GF-D8 (cell line): ENCODE results near the gene SOX4.

Experiments
- DNase-seq: peaks from one replicate; lab custom pipeline; 2025; lab: John Stamatoyannopoulos, UW

The SOX4 gene

DNA sequence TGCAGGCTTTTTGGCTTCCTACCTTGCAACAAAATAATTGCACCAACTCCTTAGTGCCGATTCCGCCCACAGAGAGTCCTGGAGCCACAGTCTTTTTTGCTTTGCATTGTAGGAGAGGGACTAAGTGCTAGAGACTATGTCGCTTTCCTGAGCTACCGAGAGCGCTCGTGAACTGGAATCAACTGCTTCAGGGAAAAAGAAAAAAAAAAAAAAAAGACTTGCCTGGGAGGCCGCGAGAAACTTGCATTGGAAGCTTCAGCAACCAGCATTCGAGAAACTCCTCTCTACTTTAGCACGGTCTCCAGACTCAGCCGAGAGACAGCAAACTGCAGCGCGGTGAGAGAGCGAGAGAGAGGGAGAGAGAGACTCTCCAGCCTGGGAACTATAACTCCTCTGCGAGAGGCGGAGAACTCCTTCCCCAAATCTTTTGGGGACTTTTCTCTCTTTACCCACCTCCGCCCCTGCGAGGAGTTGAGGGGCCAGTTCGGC, 420 bp downstream of the SOX4 start:
- peak; percentile 39 for DNase-seq

DNA sequence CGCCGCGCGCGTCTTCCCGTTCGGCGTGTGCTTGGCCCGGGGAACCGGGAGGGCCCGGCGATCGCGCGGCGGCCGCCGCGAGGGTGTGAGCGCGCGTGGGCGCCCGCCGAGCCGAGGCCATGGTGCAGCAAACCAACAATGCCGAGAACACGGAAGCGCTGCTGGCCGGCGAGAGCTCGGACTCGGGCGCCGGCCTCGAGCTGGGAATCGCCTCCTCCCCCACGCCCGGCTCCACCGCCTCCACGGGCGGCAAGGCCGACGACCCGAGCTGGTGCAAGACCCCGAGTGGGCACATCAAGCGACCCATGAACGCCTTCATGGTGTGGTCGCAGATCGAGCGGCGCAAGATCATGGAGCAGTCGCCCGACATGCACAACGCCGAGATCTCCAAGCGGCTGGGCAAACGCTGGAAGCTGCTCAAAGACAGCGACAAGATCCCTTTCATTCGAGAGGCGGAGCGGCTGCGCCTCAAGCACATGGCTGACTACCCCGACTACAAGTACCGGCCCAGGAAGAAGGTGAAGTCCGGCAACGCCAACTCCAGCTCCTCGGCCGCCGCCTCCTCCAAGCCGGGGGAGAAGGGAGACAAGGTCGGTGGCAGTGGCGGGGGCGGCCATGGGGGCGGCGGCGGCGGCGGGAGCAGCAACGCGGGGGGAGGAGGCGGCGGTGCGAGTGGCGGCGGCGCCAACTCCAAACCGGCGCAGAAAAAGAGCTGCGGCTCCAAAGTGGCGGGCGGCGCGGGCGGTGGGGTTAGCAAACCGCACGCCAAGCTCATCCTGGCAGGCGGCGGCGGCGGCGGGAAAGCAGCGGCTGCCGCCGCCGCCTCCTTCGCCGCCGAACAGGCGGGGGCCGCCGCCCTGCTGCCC, 1.1 kb downstream of the SOX4 start:
- no peak for DNase-seq

DNA sequence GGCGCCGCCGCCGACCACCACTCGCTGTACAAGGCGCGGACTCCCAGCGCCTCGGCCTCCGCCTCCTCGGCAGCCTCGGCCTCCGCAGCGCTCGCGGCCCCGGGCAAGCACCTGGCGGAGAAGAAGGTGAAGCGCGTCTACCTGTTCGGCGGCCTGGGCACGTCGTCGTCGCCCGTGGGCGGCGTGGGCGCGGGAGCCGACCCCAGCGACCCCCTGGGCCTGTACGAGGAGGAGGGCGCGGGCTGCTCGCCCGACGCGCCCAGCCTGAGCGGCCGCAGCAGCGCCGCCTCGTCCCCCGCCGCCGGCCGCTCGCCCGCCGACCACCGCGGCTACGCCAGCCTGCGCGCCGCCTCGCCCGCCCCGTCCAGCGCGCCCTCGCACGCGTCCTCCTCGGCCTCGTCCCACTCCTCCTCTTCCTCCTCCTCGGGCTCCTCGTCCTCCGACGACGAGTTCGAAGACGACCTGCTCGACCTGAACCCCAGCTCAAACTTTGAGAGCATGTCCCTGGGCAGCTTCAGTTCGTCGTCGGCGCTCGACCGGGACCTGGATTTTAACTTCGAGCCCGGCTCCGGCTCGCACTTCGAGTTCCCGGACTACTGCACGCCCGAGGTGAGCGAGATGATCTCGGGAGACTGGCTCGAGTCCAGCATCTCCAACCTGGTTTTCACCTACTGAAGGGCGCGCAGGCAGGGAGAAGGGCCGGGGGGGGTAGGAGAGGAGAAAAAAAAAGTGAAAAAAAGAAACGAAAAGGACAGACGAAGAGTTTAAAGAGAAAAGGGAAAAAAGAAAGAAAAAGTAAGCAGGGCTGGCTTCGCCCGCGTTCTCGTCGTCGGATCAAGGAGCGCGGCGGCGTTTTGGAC, 2.0 kb downstream of the SOX4 start:
- DNase-seq: no peak

DNA sequence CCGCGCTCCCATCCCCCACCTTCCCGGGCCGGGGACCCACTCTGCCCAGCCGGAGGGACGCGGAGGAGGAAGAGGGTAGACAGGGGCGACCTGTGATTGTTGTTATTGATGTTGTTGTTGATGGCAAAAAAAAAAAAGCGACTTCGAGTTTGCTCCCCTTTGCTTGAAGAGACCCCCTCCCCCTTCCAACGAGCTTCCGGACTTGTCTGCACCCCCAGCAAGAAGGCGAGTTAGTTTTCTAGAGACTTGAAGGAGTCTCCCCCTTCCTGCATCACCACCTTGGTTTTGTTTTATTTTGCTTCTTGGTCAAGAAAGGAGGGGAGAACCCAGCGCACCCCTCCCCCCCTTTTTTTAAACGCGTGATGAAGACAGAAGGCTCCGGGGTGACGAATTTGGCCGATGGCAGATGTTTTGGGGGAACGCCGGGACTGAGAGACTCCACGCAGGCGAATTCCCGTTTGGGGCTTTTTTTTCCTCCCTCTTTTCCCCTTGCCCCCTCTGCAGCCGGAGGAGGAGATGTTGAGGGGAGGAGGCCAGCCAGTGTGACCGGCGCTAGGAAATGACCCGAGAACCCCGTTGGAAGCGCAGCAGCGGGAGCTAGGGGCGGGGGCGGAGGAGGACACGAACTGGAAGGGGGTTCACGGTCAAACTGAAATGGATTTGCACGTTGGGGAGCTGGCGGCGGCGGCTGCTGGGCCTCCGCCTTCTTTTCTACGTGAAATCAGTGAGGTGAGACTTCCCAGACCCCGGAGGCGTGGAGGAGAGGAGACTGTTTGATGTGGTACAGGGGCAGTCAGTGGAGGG, 2.8 kb downstream of the SOX4 start:
- peak; percentile 22 for DNase-seq

DNA sequence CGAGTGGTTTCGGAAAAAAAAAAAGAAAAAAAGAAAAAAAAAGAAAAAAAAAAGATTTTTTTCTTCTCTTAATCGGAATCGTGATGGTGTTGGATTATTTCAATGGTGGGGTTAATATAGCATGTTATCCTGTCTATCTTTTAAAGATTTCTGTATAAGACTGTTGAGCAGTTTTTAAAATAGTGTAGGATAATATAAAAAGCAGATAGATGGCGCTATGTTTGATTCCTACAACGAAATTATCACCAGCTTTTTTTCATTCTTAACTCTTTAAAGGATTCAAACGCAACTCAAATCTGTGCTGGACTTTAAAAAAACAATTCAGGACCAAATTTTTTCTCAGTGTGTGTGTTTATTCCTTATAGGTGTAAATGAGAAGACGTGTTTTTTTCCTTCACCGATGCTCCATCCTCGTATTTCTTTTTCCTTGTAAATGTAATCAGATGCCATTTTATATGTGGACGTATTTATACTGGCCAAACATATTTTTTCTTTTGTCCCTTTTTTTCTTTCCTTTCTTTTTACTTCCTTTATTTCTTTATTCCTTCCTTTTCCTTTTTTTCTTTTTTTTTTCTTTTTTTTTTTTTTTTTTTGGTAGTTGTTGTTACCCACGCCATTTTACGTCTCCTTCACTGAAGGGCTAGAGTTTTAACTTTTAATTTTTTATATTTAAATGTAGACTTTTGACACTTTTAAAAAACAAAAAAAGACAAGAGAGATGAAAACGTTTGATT, 3.6 kb downstream of the SOX4 start:
- DNase-seq: peak; percentile 22

DNA sequence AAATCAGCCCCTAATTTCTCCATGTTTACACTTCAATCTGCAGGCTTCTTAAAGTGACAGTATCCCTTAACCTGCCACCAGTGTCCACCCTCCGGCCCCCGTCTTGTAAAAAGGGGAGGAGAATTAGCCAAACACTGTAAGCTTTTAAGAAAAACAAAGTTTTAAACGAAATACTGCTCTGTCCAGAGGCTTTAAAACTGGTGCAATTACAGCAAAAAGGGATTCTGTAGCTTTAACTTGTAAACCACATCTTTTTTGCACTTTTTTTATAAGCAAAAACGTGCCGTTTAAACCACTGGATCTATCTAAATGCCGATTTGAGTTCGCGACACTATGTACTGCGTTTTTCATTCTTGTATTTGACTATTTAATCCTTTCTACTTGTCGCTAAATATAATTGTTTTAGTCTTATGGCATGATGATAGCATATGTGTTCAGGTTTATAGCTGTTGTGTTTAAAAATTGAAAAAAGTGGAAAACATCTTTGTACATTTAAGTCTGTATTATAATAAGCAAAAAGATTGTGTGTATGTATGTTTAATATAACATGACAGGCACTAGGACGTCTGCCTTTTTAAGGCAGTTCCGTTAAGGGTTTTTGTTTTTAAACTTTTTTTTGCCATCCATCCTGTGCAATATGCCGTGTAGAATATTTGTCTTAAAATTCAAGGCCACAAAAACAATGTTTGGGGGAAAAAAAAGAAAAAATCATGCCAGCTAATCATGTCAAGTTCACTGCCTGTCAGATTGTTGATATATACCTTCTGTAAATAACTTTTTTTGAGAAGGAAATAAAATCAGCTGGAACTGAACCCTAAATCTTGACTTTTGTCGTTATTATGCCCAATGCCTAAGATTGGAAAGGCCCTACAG, 4.5 kb downstream of the SOX4 start:
- DNase-seq: no peak

DNA sequence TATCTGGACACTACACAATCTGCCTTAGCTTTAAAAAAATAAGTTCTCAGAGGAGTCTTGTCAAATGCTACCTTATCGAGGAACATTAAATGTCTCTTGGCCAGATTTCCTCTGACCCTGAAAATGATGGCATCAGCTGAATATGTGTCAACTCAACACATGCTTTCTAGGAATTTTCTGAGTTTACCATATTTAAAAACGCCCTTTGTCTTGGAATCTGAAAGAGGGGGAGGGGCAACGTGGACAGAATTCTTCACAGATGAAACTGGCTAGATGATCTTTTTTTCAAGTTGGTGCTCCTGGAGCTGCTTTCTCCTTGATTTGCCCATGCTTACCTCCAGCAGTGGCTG, 5.1 kb downstream of the SOX4 start:
- DNase-seq: no peak

DNA sequence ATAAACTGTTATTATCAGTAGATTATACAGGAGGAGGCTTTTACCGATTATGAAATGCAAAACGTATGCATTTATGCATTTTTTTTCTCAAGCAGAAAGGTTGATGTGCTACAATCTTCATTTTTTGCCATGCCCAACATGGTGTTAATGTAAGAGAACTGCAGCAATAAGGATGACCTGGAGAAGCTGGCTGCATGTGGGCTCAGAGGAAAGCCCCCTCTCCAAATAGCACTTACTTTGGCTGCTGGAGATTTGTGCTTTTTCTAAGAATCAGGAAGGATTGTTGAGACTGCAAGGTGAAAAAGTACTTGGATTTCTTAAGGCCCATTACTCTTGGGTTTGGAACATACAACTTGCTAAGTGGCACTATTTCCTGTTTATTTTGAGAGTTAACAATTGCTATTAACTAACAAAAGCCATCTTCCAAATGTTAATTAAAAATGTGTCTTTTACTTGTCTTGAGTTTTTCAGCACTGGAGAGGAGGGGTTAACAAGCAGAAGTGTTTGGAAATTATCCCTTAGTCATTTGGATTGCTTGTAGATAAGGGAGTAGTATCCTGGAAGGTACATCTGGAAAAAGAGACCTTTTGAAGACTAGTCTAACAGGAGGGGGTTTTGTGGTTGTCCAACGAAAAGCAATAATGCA, 5.6 kb downstream of the SOX4 start:
- DNase-seq: no peak

DNA sequence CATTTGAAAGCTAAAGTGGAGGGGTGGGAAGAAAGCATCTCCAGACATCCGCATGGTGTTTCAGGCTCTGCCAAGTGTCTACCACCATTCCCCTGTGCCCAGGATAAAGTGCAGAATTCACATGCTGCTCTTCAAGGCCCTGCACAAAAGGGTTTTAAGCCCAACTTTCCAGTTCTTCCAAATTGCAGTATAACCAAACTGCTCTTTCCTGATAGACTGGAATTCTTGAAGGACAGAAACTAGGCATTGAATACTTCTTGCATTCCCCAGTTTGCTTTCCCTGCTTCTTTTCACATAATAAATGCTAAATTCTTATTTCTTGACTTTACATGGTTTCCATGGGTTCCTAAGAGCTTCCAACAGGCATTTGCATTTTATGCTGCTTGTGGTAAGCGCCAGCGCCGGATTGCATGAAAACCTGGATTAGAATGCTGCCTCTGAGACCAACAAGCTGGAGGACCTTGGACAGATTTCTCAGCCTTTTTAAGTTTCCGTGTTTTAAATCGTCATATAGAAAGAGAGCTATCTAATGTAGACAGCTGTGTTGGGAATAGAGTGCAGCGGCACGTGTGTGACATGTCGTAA, 7.9 kb downstream of the SOX4 start:
- no peak for DNase-seq

DNA sequence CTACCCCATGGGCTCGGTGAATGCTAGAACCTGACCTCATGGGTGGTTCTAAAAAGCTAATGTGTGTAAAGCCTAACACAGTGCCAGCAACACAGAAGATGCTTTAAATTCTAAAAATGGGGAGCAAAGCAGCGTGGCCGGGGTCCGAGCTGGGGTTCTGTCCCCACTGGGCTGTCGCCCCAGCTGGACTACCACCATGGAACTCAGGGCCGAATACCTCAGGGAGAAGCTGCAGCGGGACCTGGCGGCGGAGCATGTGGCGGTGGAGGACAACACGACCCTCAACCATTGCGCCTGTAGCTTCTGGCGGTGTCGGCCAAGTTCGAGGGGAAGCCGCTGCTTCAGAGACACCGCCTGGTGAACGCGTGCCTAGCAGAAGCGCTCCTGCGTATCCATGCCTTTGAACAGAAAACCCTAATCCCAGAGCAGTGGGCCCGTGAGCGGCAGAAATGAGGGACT, 8.4 kb downstream of the SOX4 start:
- DNase-seq: no peak

DNA sequence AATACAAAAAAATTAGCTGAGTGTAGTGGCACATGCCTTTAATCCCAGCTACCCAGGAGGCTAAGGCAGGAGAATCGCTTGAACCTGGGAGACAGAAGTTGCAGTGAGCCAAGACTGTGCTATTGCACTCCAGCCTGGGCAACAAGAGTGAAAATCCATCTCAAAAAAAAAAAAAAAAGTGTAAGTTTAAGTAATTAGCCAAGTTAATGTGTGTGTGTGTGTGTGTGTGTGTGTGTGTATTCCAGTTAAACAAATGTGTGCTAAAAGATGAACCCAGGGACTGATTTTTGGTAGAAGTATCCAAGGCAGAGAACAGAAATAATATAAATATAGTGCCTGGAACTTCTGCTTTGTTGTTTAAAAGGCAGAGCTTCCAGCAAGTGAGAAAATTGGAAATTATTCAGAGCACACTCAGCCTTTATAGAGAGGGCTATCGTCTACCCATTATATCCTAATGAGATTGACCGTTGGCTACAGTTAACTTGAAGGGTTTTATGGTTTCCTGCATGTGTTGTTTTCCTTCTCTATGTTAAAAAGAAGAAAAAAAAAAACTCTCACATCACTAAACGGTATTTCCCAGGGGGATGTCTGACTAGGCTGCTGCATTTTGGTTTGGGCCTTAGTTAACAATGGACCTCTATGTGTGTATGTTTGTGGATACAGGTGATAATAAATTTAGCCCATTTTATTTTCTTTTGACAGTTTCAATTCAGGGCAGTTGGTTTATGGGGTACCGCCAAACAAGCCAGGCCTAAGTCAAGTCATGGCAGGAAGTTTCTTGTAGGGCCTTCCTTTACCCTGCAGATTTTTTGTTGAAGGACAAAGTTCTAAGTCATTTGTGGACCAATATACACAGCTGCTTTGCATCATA, 9.8 kb downstream of the SOX4 start:
- DNase-seq: no peak

DNA sequence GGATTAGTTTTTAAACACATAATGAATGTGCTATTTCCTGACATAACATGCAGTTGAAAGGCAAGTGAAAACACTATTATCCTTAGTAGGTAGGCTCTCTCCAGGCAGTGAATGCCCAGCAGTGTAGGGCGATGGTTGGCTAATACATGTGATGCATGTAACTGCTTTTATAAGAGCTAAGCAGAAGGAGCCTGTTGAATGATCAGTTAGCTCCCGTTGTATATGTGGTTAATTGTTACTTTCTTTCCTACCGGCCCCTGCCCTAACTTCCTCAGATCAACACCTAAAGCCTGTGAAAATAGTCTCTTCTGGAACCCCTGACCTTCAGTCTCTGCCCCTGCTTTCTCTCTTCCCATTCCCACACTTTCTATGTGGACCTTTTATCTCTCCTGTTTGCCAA, 10.5 kb downstream of the SOX4 start:
- DNase-seq: no peak

DNA sequence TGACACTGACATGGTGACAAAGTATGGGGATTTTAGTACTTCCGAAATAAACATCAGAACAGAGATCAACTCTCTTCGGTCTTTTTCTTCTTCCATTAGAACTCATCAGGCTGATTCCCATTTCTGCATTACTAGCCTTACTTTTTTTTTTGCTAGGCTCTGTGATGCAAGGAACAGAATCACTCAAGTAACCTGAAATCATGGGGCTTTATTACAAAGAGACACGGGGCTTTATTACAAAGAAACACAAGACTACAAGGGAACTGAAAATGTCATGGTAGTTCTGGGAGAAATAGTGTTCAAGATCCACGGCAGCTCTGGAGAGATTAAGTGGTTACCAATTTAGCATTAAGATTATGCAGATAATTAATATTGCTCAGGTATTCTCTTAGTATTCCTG, 11.6 kb downstream of the SOX4 start:
- no peak for DNase-seq

DNA sequence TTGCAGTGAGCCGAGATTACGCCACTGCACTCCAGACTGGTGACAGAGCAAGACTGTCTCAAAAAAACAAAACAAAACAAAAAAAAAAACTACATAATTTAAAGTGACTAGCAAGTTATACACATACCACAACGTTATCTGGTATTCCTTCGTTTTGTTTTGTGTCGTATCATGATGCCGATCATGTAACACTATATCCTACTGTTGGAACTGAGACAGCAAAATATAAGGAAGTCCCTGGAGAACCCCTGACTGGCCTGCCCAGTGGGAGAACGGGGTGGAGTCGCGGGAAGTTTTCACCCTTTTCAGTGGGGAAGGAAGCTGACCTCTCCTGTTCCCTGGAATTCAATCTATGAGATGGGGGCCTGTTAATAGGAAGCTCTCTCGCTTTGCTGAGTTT, 15.1 kb downstream of the SOX4 start:
- no peak for DNase-seq

DNA sequence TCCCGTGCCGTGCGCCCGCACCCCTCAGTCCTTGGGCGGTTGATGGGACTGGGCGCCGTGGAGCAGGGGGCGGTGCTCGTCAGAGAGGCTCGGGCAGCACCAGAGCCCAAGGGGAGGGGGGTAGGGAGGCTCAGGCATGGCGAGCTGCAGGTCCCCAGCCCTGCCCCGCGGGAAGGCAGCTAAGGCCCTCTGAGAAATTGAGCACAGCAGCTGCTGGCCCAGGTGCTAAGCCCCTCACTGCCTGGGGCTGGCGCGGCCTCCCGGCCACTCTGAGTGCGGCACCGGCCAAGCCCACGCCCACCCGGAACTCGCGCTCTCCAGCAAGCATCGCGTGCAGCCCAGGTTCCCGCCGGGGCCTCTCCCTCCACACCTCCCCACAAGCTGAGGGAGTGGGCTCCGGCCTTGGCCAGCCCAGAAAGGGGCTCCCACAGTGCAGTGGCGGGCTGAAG, 16.4 kb downstream of the SOX4 start:
- DNase-seq: no peak

DNA sequence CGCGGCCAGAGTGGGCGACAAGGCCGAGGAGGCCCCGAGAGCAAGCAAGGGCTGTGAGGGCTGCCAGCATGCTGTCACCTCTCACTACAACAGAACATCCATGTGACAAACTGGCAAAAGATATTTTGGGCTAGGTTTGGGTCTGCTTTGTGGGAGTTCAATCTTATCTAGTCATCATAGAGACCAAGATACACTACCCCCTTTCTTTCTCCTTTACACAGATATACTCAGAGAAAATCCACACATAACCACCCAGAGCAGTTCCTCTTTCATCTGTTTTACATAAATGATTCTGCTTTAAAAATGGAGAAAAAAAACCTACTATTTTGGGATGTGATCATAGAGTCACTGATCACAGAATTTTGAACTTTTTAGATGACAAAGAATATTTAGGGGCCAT, 16.8 kb downstream of the SOX4 start:
- DNase-seq: no peak

DNA sequence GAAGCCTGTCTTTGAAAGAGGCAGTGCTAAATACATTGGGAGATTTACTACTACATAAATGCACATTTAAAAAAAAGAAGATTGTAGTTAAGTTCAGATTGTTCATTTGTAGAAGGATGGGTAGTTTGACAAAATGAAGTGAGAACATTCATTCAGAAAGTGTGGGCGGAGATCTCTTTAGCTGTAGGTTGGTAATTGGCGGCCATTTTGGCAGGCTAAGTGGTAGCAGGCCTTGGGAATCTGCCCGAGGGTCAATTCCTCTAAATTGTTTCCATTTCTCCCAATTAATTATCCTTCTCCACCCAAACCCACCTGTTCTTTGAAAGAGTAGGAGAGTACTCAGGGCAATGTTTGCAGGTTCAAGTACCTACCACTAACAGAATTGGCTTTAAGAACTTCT, 17.9 kb downstream of the SOX4 start:
- DNase-seq: no peak

DNA sequence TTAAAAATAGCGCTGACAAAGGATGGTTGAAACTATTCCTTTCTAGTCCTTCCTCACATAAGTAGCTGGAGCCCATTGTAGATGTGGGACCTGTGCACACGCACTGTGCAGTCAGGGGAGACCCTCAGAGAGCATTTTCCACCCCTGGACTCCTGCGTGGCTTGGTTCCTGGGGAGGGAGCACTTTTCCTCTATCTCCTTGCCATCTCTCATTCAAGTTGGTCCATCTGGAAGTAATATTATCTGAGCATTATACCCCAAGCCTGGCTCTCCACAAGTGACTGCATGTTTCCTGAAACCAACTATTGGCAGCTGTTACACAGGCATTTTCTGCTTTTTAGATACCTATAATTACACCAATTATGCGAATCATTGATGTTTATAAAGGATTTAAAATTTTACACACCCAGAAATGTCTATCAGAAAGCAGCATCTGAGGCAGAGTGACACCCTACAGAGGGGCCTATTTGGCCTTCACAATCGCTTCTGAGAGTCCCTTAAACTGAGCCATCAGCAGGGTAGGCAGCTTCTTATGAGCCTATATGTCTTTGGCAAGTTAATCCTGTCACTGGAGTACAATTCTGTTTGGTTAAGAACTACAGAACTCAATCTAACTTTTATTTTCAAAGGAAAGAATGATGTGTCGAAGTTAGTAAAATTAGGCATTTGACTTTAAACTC, 18.7 kb downstream of the SOX4 start:
- DNase-seq: no peak
